Activated CD4-positive, alpha-beta T cell treated with anti-CD3 and anti-CD28 coated beads, Interleukin-2, amount 50 U/mL, for 4 hours (primary cell): ENCODE measurements around the gene SLC7A5.
"Not testable (repeated sequence)": the region's sequence is repeated elsewhere in the genome, so short reads cannot be mapped to it uniquely, and the experiment has no call there.

Experiments
- DNase-seq, 2 experiments: peaks; one replicate each; pipeline ENCODE4 v3.0.0-alpha.2; 2020

The SLC7A5 gene

DNA sequence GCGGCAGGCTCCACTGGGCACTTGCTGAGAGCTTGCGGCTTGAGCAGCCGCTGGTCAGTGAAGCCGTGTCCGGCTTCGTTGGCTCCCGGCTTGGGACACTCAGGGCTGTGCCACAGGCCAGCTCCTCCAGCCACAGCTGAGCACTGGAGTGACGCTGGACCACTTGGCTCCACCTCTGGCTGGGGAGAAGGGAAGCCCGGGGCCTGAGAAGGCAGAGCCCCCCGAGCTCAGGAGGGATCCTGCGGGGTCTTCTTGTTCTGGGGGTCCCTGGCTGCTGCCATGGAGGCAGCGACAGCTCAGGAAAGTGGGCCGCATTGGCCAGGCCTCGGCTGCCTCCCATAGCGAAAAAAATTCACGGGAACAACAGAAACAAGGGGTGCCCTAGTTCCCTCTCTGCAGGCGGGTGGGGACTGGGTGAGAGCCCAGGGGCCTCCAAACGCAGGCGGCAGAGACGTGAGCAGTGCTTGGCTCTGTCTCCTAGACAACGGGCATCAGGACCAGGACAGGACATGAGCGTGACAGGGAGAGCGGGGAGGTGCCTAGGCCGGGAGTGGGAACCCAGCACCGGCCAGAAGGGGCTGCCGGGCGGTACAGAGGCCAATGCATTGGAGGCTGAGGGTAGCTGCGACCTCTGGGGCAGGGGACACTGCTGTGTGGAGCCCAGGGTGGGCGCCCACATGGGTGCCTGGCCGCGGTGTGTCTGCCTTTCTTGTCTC lies 37.7 kb downstream of the SLC7A5 start:
- no peak for DNase-seq

DNA sequence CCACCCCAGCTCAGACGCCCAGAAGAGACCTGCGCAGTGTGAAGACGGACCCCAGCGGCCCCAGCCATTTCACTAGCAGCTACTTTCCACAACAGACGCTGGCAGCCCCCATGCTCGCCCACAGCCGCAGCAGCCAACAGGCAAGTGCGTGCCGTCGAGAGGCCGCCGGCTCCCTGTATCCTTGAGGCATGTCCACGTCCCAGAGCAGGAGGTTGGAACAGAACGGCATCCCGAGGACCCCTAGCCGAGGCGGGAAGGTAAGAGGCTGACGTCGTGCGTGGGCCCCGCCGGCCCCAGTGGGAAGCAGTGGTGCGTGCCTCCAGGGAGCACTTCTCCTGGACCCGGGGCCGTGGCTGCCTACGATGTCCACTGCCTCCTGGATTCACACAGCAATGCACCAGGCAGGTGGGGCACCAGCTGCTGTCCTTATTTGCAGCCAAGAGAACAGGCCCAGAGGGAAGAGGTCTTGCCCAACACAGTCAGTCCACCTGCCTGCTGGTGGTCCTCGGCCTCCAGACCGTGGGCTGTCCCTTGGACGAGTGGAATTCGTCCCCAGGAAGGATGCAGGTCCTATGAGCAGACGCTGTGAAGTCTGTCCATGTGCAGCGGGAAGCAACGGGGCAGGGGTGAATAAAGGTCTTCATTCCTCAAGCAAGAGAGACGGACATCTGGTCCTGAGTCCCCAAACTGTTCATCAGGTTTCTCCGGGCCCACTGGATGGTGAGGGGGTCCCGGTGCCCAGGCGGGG lies 38.5 kb downstream of the SLC7A5 start:
- no peak for DNase-seq

DNA sequence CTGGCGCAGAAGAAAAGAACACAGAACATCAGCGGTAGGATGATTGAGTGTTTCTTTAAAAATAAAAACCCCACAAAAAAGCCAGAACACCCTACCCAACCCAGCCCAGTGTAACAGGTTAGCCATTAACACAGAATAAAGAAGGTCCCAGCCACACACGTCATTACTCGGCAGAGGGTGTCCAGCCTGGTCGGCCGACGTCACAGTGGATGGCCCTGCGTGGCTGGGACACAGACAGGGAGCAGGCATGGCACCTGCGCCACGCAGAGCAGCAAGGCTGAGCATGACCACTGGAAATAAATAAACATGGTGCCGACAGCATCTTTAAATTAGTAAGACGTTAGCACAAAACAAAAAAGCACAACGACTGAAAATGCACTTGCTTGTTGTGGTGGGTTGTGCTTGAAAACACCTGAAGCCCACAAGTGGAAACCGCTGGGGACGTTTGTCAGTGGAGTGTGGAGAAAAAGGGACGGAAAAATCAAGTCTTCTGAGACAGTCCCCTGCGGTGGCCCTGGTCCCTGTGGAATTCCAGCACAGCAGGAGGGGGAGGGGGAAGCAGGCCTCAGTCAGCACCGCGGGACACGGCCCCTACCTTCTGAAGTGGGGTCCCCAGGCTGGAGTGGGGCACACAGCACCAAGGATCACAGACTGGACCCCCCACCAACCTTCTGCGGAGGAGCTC lies 39.2 kb downstream of the SLC7A5 start:
- DNase-seq: no peak

DNA sequence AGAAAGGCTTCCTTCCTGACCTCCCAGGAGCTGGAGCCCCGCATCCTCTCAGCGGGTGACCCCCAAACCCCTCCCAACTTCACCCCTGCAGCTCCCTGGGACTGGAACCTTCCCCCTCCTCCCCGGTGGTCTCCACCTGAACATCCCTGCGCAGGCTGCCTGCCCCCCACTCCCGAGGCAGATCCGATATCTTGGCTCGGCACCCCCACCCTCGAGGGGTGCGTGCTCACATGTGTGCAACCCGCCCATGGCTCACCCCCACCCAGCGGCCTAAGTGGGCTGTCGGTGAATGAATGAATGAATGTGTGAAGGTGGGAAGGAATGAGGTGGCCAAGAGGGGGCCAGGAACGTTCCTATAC lies 39.7 kb downstream of the SLC7A5 start:
- no peak for DNase-seq

DNA sequence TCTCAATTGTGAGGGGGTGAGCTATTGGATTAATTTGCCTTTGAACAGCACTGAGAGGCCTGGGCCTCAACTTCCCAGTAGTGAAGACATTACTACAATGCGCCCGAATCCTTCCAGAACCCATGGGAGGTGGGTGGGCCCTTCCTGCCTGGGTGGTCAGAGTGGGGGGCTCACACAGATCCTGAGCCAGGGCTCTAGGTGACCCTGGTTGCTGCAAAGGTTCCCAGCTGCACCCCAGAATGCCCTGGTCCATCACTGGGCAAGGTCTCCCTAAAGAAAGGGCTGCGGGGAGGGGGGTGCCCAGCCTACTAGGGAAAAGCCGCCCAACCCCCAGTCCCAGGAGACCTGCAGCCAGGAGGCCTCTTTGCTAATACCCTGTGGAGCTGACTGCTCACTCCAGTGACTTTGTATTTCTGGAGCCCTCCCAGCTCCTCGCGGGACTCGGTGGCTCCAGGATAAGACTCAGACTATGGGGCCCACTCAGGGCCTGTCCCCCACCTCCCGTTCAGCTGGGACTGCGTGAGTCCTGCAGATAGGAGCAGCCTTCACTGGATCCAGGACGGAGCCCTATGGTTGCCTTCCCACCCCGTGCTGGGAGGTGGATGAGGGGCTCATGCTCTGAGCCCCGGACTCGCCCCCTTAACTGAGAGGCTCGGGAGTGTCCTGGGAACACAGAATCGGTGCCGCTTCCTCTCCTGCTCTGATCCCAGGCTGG lies 40.2 kb downstream of the SLC7A5 start:
- no peak for DNase-seq

DNA sequence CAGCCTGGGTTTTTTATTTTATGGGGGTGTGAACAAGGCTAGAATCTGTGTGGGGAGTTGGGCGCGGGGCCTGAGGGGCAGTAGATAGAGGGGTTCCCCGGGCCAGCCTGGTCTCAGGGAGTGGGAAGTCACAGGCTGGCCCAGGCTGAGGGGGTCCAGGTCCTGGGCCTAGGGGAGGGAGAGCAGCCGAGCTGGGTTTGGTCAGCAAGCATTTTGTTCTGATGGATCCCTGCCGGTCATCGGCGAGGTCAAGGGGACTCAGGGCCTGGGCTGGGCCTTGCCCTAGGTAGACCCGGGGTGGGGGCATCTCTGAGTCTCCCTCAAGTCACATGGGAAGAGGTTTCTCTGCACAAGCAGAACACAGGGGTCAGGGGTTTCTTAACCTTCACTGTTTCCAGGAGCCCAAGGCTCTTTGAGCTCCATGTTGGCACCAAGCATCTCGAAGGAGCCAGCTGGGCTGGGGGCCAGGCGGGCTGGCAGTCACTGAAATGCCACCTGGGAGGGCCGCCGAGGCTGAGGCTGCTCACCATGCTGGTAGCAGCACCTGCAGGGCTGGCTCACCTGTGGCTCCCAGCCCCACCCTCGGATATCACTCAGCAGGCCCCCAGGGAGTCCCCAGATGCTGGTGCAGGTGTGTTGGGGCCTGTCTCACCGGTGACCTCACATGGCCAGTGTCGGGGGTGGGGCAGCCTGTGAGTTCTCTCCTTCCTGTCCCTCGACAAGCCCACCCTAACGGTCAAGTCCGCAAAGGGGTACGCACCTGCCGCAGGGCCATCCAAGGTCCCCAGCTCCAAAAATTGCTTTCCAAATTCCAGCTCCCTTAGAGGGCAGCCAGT lies 41.0 kb downstream of the SLC7A5 start:
- no peak for DNase-seq

DNA sequence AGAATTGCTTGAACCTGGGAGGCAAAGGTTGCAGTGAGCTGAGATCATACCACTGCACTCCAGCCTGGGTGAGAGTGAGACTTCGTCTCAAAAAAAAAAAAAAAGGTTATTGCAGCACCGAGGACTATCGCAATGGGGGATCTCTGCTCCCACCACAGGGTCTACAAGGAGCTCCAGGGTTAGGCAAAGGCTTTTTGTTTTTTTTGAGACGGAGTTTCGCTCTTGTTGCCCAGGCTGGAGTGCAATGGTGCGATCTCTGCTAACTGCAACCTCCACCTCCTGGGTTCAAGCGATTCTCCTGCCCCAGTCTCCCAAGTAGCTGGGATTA lies 41.8 kb downstream of the SLC7A5 start:
- DNase-seq: not testable (repeated sequence)

DNA sequence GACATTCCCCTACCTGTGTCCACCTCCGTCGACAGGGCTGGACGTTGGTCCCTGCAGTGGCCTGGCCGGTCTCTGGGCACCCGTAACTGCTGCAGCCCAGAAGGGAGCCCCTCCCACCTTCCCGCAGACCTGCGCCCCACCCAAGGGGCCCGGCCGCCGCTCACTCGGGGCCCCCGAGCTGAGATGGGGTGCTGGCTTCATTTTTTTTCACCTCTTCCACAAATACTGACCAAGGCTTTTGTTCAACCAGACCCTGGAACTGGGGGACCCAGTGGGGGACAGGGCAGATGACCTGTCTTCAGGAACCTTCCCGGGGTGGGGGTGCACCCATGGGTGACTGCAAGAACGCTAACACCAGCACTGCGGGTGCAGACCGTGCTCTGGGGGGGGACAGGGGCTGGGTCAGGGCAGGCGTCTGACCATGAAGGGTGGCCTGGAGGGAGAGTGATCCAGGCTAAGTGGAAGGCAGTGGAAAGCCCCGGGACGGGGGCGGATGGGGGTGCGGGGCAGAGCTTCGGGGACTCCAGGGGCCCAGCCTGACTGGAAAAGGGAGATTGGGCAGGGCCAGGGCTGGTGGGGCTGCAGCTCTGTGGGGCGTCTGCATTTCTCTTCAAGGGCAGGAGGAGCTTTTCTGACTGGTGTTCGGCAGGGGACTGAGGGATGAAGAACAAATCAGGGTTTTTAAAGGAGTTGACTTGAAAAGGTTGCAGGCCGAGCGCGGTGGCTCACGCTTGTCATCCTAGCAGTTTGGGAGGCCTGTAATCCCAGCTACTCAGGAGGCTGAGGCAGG lies 42.3 kb downstream of the SLC7A5 start:
- DNase-seq: no peak

DNA sequence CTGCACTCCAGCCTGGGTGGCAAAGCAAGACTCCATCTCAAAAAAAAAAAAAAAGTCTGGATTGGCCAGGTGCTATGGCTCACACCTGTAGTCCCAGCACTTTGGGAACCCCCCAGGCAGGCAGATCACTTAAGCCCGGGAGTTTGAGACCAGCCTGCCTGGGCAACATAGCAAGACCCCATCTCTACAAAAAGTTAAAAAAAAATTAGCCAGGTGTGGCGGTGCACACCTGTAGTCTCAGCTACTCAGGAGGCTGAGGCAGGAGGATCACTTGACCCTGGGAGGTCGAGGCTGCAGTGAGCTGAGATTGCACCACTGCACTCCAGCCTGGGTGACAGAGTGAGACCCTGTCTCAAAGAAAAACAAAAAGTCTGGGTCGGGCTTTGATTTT lies 42.9 kb downstream of the SLC7A5 start:
- DNase-seq: not testable (repeated sequence)

DNA sequence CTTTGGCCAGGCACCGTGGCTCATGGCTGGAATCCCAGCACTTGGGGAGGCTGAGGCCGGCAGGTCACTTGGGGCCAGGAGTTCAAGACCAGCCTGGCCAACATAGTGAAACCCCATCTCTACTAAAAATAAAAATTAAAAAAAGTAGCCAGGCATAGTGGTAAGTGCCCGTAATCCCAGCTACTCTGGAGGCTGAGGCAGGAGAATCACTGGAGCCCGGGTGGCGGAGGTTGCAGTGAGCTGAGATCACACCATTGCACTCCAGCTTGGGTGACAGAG lies 43.5 kb downstream of the SLC7A5 start:
- not testable (repeated sequence) for DNase-seq

DNA sequence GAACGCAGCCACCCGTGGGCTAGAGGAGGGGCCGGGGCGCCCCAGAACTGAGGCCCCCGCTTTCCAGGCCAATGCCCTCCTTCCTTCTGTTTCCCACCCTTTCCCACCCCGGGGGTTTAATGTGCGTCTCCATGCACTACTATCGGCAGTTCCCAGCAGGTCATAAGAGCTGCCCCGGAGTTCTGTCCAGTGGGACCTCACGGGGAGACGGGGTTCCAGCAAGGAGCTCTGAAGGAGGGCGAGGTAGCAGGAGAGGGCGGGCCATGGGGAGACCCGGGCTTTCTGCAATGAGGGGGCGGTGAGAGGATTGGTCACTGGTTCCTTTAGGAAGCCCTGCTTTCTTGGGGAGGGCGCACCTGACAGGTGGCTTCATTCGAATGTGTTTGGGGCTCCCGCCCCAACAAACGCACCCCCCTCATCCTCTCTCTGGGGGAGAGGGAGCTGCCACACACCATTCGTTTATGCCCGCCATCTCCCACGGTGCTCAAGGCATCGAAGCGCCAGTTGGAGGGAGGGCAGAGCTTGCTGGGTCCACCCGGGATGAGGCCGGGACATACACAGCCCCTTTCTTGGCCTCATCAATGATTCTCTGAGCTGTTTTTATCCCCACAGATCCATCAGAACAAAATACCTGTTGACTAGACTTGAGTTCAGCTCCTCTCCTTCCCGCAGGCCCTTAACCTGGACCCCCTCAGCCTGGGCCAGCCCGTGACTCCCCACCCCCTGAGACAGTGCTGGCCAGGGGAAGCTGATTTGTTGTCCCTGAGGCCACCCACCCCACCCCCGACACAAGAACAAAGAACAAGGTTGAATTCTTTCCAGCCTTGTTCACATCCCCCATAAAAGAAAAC lies 44.1 kb downstream of the SLC7A5 start:
- no peak for DNase-seq

DNA sequence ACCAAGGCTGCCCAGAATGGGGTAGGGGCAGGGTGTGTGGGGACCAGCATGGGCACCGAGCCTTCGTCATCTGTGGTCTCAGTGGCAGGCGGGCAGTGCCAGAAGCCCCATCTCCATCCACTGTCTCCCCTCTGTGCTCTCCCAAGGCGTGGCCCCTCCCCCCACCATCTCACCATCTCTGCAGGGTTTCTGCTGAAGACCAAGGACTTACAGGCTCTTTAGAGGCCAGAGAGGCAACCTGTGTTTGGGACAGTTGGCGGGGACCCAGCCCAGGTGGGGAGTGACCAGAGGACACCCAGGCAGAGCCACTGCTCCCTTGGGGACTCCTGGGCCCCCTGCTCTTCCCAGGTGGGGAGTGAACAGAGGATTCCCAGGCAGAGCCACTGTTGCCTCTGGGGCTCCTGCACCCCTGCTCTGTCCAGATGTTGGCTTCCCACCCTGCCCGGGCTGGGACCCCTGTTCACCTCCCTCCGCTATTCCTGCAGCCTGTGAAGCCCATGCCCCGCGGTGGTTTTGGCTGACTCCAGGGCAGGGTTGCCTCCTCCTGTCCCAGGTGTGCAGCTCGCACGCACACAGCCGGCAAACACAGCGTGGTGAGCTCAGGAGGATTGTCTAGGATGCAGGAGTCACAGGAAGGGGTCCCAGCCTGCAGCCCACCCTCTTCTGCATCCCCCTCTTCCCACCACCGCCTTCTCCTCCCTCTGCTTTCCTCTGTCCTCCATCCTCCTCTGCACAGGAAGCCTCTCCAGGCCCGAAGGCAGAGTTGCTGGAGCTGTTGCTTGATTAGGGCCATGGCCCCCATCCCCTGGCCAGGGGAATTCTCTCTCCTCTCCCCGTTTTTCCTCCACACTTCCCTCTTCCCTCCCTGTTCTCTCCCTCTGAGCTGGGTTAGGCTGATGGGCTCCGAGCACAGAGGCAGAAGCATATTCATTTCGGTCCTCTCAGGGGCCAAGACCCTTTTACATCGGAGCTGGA lies 45.0 kb downstream of the SLC7A5 start:
- DNase-seq: no peak

DNA sequence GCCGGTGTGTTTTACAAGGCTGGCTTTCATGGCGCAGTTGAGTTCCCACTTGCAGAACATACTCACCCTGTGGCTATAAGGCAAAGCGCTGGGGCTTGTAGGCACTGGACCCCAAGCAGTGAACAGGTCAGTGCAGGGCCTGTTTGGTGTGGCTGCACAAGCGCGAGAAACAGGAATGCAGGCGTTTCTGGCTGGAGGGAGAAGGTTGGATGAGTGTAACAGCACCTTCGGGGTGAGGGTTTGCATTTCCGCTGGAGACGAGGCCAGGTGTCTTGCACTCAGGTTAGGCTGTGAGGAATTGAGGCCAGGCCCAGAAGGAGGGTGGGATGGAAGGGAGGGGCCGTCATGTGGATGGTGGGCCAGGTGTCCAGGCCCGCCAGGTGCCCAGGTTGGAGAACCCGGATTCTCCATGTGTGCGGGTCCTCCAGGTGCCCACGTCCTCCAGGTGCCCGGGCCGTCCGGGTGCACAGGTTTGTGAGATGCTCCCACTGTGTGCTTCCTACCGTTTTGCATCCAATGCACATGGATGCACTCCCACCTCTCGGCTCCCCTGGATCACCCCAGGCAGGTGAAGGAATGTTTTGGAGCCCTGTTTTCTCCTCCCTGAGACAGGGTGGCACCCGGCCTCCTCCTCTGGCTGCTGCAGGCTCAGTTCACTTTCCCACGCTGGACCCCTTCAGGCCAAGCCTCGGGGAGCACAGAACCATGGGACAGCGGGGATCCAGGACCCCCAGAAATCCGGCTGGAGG lies 46.0 kb downstream of the SLC7A5 start:
- no peak for DNase-seq

DNA sequence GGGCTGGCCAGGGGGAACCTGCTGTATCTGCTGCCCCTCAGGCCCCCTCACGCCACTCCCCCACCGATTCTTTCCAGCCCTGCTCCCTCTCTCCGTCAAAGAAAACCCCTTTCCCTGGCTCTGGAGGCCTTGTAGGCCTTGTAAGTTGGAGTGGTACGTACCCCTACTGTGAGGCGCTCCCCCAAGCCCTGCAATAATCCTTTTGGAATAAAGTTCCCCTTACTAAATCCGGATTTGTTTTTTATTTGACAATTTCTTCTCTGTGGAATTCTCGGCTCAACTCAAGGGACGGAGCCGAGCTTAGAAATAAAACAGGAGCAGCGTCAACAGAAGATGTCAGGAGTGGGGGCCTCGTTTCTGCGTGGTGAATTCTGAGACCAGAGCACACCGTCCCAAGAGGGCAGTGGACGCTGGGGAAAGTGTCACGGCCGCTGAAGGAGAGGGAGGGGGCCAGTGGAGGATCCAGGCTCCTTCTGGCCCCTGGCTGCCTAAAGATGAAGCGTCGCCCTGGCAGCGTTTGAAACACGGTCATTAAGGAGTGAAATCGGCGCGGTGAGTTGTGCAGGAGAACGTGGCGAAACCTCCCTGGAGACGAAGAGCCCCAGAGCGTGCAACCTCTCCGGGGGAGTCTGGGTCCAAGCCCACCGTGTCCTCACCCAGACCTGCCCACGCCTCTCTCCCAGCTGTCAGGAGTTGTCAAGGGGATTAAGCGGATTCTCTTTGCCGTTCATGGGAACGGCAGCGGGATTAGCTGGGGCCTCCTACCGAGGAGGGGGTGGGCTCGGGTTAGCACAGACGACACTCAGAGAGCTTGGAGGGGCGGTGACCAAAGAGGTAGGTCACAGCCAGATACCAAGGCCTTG lies 47.0 kb downstream of the SLC7A5 start:
- no peak for DNase-seq

DNA sequence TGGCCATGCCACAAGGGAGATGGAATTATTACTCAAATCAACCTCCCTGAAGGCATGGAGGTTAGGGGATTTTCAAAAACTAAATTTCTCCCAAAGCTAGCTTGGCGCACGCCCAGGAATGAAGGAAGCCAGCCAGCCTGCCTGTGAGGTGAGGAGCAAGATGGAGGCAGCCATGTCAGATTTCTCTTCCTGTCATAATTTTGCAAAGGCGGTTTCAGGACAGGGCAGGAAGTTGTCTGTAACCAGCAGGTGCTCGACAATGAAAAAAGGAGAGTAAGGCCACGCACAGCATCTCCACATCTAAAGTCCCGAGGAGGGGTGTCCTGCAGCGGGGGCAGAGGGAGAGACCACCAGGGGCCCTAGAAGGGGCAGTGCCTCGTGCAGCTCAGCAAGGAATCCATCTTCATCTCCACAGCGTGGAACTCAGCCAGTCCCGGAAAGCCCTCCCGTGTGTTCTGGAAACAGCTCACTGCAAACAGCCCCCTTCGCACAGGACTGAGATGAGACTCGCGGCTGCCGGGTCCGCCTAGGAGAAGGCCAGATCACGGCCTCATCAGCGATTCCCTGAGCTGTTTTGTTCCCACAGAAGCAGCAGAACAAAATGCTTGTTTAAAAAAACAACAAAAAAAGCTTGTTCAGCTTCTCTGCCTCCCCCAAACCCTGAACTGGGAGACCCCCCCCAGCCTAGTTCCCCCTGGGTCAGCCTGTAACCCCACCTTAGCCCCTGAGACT lies 47.8 kb downstream of the SLC7A5 start:
- no peak for DNase-seq

DNA sequence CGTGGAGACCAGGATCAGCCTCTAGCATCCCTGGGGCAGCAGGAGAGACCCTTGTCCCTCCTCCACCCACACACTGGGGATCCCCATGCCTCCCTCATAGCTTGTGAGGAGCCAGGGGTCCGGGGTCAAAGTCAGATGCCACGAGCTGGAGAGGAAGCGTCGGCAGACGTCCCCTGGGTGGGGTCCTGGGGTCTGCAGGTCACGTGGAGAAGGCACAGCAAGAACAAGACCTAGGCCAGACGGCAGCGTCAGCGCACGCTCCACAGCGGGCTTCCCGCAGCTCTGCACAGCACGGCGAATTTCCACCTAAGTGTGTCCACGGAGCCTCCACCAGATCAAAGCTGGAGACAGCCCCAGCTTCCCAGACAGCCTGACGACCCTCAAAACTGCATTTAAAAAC lies 49.3 kb downstream of the SLC7A5 start:
- DNase-seq: no peak

DNA sequence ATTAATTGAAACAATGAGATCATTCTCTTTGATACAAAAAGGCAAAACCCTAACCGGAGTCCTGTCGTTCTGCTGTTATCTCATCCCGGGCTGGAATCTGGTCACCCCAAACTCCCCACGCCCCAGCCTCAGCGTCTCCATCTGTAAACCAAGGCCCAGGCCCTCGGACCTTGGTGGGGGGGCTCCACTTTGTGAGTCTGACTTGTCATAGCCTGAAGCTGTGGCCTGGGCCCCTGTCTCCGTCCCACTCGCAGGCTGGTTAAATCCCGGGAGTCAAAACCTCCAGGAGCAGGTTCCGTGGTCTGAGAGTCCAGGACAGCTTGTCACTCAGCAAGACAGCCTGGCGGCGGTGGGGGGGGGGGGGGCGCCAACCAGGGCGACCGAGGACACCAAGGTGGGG lies 50.0 kb downstream of the SLC7A5 start:
- no peak for DNase-seq
